Activated naive CD4-positive, alpha-beta T cell treated with anti-CD3 and anti-CD28 coated beads, Interleukin-2, amount 10 ng/mL, durations not matched to agents 7 days and 5 days (primary cell): Measurements from ENCODE around the gene ZDHHC7.
"Not testable (repeated sequence)": the region's sequence is repeated elsewhere in the genome, so short reads cannot be mapped to it uniquely, and the experiment has no call there.

Experiments
- CTCF ChIA-PET: fragments of 350-600 bp; sonication (Branson Sonifier 250); formaldehyde crosslinking; loops from one replicate; lab custom pipeline; 2021; ENCODE audit warnings: antibody characterized with exemption; lab: Charles Lee
- DNase-seq: peaks from one replicate; pipeline ENCODE4 v3.0.0-alpha.2; 2020
- H3K27ac Mint-ChIP-seq: one replicate; pipeline ENCODE4 v1.8.0; 2021; ENCODE audit warnings: mild to moderate bottlenecking, moderate library complexity, mixed read lengths
- H3K27me3 Mint-ChIP-seq: one replicate; pipeline ENCODE4 v1.8.0; 2021; ENCODE audit warnings: mild to moderate bottlenecking, mixed read lengths
- H3K36me3 Mint-ChIP-seq: one replicate; pipeline ENCODE4 v1.8.0; 2021; ENCODE audit warnings: mixed read lengths
- H3K4me1 Mint-ChIP-seq: one replicate; pipeline ENCODE4 v1.8.0; 2021; ENCODE audit warnings: mixed read lengths
- H3K4me3 Mint-ChIP-seq: one replicate; pipeline ENCODE4 v1.8.0; 2021; ENCODE audit warnings: mild to moderate bottlenecking, moderate library complexity, mixed read lengths
- H3K9me3 Mint-ChIP-seq: one replicate; pipeline ENCODE4 v1.8.0; 2021; ENCODE audit warnings: mixed read lengths

ZDHHC7 gene

DNA sequence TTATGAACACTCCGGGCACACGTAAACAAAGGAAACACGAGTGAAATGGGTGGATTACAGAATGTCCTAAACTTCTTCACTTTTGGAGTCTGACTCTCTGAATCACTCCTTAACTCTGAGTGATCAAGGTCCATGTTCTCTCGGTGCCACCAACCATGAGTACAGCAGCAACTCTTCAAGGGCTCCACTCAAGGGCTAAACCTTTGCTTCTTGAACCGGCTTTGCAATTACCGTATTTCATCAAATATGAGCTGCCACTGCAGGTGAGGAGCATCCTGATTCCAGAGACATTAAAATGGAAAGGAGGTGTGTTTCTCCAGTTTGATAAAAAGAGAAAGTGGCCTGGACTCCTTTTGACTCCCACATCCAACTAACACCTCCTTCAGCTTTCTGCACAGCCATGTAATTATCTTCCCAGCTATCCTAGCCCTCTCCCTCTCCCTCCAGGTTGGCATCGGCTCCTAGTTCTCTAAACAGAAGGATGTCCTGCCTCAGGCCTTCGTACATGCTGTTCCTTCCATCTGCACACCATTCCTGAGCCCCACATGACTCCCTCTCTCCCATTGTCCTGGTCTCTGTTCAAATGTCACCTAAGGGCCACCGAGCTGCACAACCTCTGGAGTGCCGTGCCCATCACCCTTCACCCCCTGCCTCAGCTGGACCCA lies 61.4 kb downstream of the ZDHHC7 start:
- no peak for DNase-seq
- H3K9me3 Mint-ChIP-seq, result no peaks in the 10 kb centered on the region
- H3K27me3 Mint-ChIP-seq, result peaks cover 39% of the 10 kb centered on the region
- H3K27ac Mint-ChIP-seq, result no peak overlapping the region
- CTCF ChIA-PET, result interaction anchor here (1.0 to 7.1 kb wide), 4 partner anchors 20 to 278 kb away, joined by 3 to 173 read pairs (median 16); no protein-coding TSS in a partner anchor
- no peaks in the 10 kb centered on the region for H3K4me1 Mint-ChIP-seq
- no peak overlapping the region for H3K4me3 Mint-ChIP-seq
- H3K36me3 Mint-ChIP-seq, result no peaks in the 10 kb centered on the region

DNA sequence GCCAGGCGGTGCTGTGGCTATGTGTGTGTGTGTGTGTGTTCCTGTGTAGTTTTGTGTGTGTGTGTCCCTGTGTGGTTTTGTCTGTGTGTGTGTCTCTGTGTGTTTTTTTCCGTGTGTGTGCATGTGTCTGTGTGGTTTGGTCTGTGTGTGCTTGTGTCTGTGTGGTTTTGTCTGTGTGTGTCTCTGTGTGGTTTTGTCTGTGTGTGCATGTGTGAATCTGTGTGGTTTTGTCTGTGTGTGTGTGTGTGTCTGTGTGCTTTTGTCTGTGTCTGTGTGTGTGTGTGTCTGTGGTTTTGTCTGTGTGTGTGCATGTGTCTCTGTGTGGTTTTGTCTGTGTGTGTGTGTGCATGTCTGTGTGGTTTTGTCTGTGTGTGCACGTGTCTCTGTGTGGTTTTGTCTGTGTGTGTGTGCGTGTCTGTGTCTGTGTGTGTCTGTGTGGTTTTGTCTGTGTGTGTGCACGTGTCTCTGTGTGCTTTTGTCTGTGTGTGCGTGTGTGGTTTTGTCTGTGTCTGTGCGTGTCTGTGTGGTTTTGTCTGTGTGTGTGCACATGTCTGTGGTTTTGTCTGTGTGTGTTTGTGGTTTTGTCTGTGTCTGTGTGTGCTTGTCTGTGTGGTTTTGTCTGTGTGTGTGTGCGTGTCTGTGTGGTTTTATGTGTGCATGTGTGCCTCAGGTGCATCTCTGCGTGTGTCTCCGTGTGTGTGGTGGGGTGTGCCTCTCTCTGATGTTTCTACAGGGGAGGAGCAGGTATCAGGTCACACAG lies 62.3 kb downstream of the ZDHHC7 start:
- no peaks in the 10 kb centered on the region for H3K4me1 Mint-ChIP-seq
- peaks cover 35% of the 10 kb centered on the region for H3K27me3 Mint-ChIP-seq
- no peak overlapping the region for H3K4me3 Mint-ChIP-seq
- CTCF ChIA-PET, result interaction anchor here (1.0 to 7.1 kb wide), 2 partner anchors 27 to 193 kb away, joined by 3 to 173 read pairs; no protein-coding TSS in a partner anchor
- no peak overlapping the region for H3K27ac Mint-ChIP-seq
- no peaks in the 10 kb centered on the region for H3K9me3 Mint-ChIP-seq
- H3K36me3 Mint-ChIP-seq, result no peaks in the 10 kb centered on the region
- DNase-seq, result no peak

DNA sequence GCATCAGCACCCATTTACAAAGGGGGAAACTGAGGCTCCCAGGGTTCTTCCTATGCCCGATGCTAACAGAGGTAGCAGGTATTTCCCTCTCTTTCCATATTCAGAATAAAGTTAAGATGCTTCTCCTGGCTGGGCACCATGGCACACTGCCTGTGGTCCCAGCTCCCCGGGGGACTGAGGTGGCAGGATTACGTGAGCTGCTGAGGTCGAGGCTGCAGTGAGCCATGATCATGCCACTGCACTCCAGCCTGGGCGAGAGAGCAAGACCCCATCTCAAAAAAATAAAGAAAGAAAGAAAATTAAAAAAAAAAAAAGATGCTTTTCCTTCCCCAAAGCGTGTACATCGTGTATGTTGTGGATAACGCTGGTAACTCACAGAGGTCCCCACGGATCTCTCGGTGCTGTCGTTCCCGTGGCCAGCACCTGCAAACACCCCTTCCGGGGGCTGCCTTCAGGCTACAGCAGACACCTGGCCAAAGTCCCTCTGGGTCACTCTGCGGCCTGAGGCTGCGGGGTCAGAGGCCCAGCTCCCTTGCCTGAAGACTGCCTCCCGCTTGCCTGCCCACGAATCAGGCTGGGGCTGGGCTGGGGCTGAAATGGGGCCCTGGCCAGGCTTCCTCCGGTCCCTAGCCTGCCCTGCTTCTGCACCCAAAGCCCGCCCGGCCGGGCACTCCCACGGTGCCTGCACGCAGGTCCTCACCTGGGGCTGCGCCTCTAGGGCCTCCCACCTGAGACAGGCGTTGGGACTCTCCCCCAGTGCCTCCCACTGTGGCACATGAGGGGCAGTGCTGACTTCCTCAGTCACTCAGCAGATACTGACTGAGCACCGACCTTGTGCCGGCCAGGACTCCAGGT lies 63.1 kb downstream of the ZDHHC7 start:
- H3K9me3 Mint-ChIP-seq, result no peaks in the 10 kb centered on the region
- no peaks in the 10 kb centered on the region for H3K4me1 Mint-ChIP-seq
- H3K36me3 Mint-ChIP-seq, result no peaks in the 10 kb centered on the region
- H3K4me3 Mint-ChIP-seq, result no peak overlapping the region
- H3K27ac Mint-ChIP-seq, result no peak overlapping the region
- DNase-seq, result no peak
- peaks cover 31% of the 10 kb centered on the region for H3K27me3 Mint-ChIP-seq
- CTCF ChIA-PET, result no interaction called here

DNA sequence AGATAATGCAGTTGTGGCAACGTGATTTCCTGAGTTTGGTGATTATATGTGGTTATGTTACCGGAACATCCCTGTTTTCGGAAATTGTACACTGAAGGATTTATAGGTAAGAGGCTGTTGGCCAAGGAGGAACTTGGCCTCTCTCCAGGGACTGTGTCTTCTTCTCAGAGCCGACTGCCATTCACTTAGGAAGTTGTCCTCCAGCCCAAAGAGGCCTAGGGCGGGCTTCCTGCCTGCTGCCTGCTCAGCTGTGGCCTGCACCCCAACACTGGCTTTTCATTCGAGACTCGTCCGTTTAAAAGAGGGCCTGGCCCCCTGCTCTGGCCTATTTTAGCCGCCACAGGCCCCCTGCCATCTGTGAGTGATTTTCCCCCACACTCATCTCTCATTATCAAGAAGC lies 64.3 kb downstream of the ZDHHC7 start:
- H3K27ac Mint-ChIP-seq, result no peak overlapping the region
- peaks cover 34% of the 10 kb centered on the region for H3K27me3 Mint-ChIP-seq
- H3K36me3 Mint-ChIP-seq, result no peaks in the 10 kb centered on the region
- CTCF ChIA-PET, result no interaction called here
- no peak for DNase-seq
- H3K4me3 Mint-ChIP-seq, result no peak overlapping the region
- no peaks in the 10 kb centered on the region for H3K4me1 Mint-ChIP-seq
- no peaks in the 10 kb centered on the region for H3K9me3 Mint-ChIP-seq

DNA sequence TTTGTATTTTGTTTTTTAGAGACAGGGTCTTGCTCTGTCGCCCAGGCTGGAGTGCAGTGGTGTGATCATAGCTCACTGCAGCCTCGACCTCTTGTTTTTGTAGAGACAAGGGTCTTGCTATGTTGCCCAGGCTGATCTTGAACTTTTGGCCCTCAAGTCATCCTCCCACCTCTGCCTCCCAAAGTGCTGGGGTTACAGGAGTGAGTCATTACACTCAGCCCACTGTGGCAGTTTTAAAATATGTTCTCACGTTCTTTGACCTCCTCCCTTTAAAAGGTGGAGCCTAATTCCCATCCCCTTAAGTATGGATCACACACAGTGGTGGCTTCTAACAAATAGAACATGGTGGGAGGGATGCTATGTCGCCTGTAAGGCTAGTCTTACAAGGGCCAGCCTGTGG lies 67.7 kb downstream of the ZDHHC7 start:
- Mint-ChIP-seq H3K4me3 (no peak overlapping the region), H3K27ac (no peak overlapping the region), H3K27me3 (peaks cover 18% of the 10 kb centered on the region), H3K9me3 (no peaks in the 10 kb centered on the region), H3K4me1 (no peaks in the 10 kb centered on the region), H3K36me3 (no peaks in the 10 kb centered on the region)
- no peak for DNase-seq
- CTCF ChIA-PET, result no interaction called here

DNA sequence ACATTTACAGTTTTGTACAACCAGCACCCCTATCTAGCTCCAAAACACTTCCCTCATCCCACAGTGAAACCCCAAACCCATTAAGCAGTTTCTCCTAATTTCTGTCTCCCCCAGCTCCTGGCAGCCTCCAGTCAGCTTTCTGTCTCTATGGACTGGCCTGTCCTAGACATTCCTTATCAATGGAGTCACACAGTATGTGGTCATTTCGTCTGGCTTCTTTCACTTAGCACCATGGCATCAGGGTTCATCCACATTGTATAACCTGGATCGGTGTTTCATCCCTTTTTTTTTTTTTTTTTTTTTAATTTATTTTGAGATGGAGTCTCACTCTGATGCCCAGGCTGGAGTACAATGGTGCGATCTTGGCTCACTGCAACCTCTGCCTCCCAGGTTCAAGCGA lies 68.5 kb downstream of the ZDHHC7 start:
- Mint-ChIP-seq H3K9me3 (no peaks in the 10 kb centered on the region), H3K27me3 (peaks cover 18% of the 10 kb centered on the region), H3K4me1 (no peaks in the 10 kb centered on the region), H3K27ac (no peak overlapping the region), H3K4me3 (no peak overlapping the region), H3K36me3 (no peaks in the 10 kb centered on the region)
- no peak for DNase-seq
- CTCF ChIA-PET, result interaction anchor here (2.3 kb wide), 1 partner anchor 10 kb away, joined by 7 read pairs; no protein-coding TSS in a partner anchor

DNA sequence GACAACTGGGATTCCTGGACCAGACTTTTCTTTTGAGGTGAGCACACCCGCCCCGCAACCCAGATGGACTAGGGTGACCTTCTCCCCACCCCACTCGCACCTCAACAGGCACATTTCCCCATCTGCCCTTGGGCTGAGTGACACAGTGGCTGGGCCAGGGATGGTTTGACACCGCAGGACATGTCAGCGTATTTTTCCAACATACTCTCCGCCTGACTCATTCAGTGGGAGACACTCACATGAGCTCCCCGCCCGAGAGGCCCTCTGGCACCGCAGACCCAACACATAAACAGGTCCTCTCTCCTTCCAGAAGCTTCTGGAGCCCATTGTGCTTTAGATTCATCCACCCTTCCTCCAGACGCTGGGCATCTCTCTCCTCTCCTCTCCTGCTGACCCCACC lies 69.4 kb downstream of the ZDHHC7 start:
- Mint-ChIP-seq H3K4me3 (no peak overlapping the region), H3K36me3 (no peaks in the 10 kb centered on the region), H3K4me1 (no peaks in the 10 kb centered on the region), H3K27me3 (peaks cover 15% of the 10 kb centered on the region), H3K27ac (no peak overlapping the region), H3K9me3 (no peaks in the 10 kb centered on the region)
- CTCF ChIA-PET, result interaction anchor here (2.3 kb wide), 1 partner anchor 10 kb away, joined by 7 read pairs; no protein-coding TSS in a partner anchor
- DNase-seq, result no peak

DNA sequence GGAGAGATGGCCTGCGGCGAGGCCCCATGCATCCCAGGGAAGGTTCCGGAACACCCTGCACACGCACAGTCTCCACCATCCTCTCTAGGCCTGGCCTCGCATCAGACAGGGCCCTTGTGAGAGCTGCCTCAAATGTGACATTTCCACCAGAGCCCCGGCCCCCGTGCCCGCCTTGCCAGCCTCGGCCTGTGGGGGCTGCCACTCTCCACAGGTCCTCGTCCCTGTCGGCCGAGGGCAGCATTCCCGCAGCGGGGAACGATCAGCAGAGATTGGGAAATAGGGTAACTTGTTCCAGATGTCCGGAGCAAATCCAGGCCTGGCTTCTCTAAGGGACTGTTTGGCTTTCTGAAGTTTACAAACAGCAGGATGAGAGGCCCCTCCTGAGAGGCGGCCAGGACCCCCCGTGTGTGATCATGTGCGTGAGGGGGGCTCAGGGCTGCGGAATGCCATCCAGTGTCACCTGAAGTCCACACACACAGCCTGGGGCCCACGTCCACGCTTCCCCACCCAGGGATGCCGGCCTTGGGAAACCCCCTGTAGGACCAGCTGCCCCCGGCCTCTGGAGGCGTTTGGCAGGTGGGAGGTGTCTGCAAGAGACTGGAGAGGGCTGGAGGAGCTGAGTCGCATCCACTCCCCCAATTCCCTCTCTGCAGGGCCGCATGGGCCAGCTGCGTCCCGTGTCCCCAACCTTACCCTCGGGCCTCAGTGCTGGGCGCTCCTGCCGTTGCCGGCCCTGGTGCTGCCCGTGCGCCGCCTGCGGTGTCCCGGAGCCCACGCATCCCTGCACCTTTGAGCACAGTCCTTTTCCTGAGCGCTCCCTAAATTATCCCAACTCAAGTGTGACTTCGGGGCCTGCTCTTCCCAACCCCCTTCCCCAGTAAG lies 70.4 kb downstream of the ZDHHC7 start:
- no peaks in the 10 kb centered on the region for H3K9me3 Mint-ChIP-seq
- H3K4me3 Mint-ChIP-seq, result no peak overlapping the region
- H3K27me3 Mint-ChIP-seq, result peaks cover 20% of the 10 kb centered on the region
- no peak for DNase-seq
- CTCF ChIA-PET, result interaction anchor here (2.3 kb wide), 1 partner anchor 11 kb away, joined by 7 read pairs; no protein-coding TSS in a partner anchor
- no peaks in the 10 kb centered on the region for H3K4me1 Mint-ChIP-seq
- H3K27ac Mint-ChIP-seq, result no peak overlapping the region
- H3K36me3 Mint-ChIP-seq, result no peaks in the 10 kb centered on the region

DNA sequence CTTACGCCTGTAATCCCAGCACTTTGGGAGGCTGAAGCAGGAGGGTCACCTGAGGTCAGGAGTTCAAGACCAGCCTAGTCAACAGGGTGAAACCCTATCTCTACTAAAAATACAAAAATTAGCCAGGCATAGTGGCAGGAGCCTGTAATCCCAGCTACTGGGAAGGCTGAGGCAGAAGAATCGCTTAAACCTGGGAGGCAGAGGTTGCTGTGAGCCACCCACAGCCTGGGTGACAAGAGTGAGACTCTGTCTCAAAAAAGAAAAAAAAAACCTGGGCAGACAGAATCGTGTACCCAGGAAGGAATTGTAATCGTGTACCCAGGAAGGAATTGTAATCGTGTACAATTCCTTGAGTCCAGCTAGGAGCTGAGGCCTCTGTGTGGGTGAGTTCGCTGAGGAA lies 72.7 kb downstream of the ZDHHC7 start:
- CTCF ChIA-PET, result interaction anchor here (1.4 kb wide), 1 partner anchor 14 kb away, joined by 3 read pairs; no protein-coding TSS in a partner anchor
- not testable (repeated sequence) for H3K4me3 Mint-ChIP-seq, H3K4me1 Mint-ChIP-seq, H3K27ac Mint-ChIP-seq, H3K9me3 Mint-ChIP-seq, H3K36me3 Mint-ChIP-seq, DNase-seq
- peaks cover 16% of the 10 kb centered on the region for H3K27me3 Mint-ChIP-seq

DNA sequence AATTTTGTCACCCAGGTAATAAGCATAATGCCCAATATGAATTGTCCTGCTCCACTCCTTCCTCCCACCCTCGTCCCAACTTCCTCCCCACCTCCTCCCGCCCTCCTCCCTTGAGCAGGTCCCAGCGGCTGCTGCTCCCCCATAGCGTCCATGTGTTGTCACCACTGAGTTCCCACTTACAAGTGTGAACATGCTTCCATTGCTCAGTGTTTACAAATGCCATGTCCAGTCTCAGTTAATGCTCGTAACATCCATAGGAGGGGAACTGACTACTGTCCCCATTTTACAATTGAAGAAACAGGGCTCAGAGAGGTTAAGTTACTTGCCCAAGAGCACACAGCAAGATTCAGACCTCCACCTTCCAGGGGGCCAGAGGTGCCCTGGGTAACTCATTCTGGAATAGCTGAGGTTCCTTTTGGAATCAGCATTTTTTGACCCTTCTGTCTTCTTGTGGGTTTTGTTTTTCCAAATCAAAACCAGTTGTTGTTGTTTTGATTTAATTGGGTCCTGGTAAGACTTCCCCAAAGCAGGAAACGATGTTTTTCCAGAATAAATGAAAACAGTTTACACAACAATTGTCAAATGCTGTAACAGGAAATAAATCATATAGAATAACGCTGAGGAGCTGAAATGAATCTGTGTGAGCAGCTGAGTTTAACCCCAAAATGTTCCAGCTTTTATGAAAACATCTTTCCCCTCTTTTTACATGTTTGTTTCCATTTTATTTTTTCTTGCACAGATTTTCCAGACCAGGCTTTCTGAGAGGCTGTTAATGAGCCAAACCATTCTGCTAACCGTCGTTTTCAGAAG lies 73.9 kb downstream of the ZDHHC7 start:
- H3K9me3 Mint-ChIP-seq, result no peaks in the 10 kb centered on the region
- H3K27me3 Mint-ChIP-seq, result peaks cover 11% of the 10 kb centered on the region
- CTCF ChIA-PET, result interaction anchor here (0.7 to 1.1 kb wide), 2 partner anchors 11 to 15 kb away, joined by 3 read pairs; no protein-coding TSS in a partner anchor
- no peak overlapping the region for H3K4me3 Mint-ChIP-seq
- H3K27ac Mint-ChIP-seq, result no peak overlapping the region
- H3K4me1 Mint-ChIP-seq, result no peaks in the 10 kb centered on the region
- DNase-seq, result no peak
- H3K36me3 Mint-ChIP-seq, result no peaks in the 10 kb centered on the region

DNA sequence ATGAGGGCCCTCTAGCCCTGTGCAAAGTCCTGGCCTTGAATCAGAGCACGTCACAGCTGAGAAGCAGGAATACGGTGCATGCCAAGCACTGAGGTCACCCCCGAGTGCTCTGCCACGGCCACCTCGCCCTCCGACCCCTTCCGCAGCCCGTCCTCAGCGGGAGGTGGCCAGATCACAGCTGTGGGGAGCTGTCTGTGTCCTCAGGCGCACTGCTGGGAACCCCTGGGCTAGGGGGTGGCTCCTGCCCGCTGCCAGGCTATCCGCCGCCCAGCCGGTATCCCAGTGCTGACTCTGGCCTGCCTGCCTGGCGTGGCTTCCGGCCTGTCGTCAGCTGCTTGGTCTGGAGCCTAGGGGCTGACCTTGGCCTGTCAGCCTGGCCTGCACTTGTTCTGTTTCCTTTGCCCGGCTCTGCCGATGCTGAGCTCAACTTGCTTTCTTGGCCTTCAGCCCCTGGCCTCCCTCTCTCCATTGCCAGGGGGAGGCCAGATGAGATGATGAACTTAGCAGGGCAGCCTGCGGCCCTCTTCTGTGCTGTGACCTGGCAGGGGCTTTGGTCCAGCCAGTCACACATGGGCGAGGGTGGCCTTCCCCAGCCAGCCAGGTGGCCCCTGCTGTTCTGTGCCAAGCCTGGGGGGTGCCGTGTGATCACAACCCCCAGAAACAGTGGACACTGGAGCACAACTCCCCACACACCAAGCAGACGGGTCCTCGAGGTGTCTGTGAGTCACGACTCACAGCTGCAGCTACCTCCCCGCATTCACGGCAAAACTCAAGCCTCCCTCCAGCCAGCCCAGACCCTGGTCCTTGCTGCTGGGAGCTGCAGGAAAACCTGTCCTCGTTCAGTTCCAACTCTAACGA lies 77.3 kb downstream of the ZDHHC7 start:
- no peaks in the 10 kb centered on the region for H3K4me1 Mint-ChIP-seq
- DNase-seq, result no peak
- peaks cover 15% of the 10 kb centered on the region for H3K27me3 Mint-ChIP-seq
- no peak overlapping the region for H3K4me3 Mint-ChIP-seq
- no peaks in the 10 kb centered on the region for H3K36me3 Mint-ChIP-seq
- CTCF ChIA-PET, result interaction anchor here (1.5 to 1.7 kb wide), 2 partner anchors 8 to 18 kb away, joined by 6 to 8 read pairs; no protein-coding TSS in a partner anchor
- H3K9me3 Mint-ChIP-seq, result no peaks in the 10 kb centered on the region
- H3K27ac Mint-ChIP-seq, result no peak overlapping the region

DNA sequence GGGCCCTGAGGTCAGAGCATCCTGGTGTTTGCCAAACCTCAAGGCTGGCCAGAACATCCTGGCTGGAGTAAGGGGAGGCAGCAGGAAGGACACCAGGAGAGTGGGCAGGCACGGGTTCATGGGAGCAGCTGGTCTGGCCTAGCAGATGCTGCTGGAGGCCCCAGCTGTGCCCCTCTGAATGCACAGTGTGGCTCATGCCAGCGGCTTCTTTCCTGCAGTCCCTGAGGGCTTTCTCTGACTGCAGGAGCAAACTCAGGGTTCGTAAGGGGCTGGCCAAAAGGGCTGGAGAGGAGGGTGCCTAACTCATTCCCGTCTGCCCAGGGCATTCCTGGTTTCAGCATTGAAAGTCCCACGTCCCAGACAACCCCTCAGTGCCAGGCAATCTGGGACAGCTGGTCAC lies 78.7 kb downstream of the ZDHHC7 start:
- no peak overlapping the region for H3K27ac Mint-ChIP-seq
- no peaks in the 10 kb centered on the region for H3K36me3 Mint-ChIP-seq
- DNase-seq, result no peak
- CTCF ChIA-PET, result interaction anchor here (1.1 to 1.5 kb wide), 3 partner anchors 20 to 39 kb away, joined by 4 to 8 read pairs (median 5); no protein-coding TSS in a partner anchor
- H3K9me3 Mint-ChIP-seq, result no peaks in the 10 kb centered on the region
- H3K4me3 Mint-ChIP-seq, result no peak overlapping the region
- H3K4me1 Mint-ChIP-seq, result no peaks in the 10 kb centered on the region
- peaks cover 15% of the 10 kb centered on the region for H3K27me3 Mint-ChIP-seq
